ENCODE results near the gene TK1.
"Not testable (repeated sequence)": the region's sequence is repeated elsewhere in the genome, so short reads cannot be mapped to it uniquely, and the experiment has no call there.

Gene TK1

GRCh38 chr17:78175643-78175981, 11.2 kb downstream of the TK1 start:
- no peak for DNase-seq

- DNase-seq, result no peak
Observed at GRCh38 chr17:78174870-78175642, 11.8 kb downstream of the TK1 start.

- DNase-seq, result no peak
Observed at GRCh38 chr17:78174346-78174869, 12.4 kb downstream of the TK1 start.

- DNase-seq, result no peak
Observed at GRCh38 chr17:78173097-78173715, 13.6 kb downstream of the TK1 start.

- no peak for DNase-seq
Observed at GRCh38 chr17:78172249-78173051, 14.4 kb downstream of the TK1 start.

- DNase-seq, result not testable (repeated sequence)
Observed at GRCh38 chr17:78171591-78172248, 15.1 kb downstream of the TK1 start.

GRCh38 chr17:78170692-78171590, 15.9 kb downstream of the TK1 start:
- DNase-seq, result no peak

GRCh38 chr17:78168903-78169793, 17.7 kb downstream of the TK1 start:
- no peak for DNase-seq

- peak; percentile 74 for DNase-seq
Observed at GRCh38 chr17:78168242-78168902, 18.5 kb downstream of the TK1 start, which contains the start of gene SYNGR2. Gene SYNGR2 (plus strand): TSS chr17:78168581. CDS start chr17:78168617, 36 bp downstream.

GRCh38 chr17:78166416-78166815, 20.4 kb downstream of the TK1 start:
- no peak for DNase-seq

- no peak for DNase-seq
Observed at GRCh38 chr17:78164748-78165607, 21.9 kb downstream of the TK1 start.

GRCh38 chr17:78163881-78164747, 22.7 kb downstream of the TK1 start:
- no peak for DNase-seq

GRCh38 chr17:78159575-78160158, 27.2 kb downstream of the TK1 start:
- no peak for DNase-seq

- no peak for DNase-seq
Observed at GRCh38 chr17:78154903-78155811, 31.7 kb downstream of the TK1 start.

GRCh38 chr17:78151514-78152008, 35.3 kb downstream of the TK1 start:
- DNase-seq, result no peak

- DNase-seq, result no peak
Observed at GRCh38 chr17:78148286-78149016, 38.4 kb downstream of the TK1 start.

All from right forelimb (tissue), 1 donor.